Prostate gland (tissue), 2 donors: Measurements from ENCODE around the gene GBP5. TPM values are rescaled to one million over a fixed set of nuclear protein-coding genes. Genes with fewer than 3 reads are reported as not detected.
"Not testable (repeated sequence)": the region's sequence is repeated elsewhere in the genome, so short reads cannot be mapped to it uniquely, and the experiment has no call there.

Experiments
- DNase-seq: peaks from one replicate; pipeline ENCODE4 v3.0.0-alpha.2; 2019; ENCODE audit warnings: low spot score
- H3K27ac ChIP-seq, 2 donors: fragments of 200-600 bp; sonication (generic); 2 replicates each; pipeline ENCODE4 v1.5.1; 2017 to 2019
- H3K27me3 ChIP-seq: fragments of 200-600 bp; sonication (generic); replicated peaks from 2 replicates; pipeline ENCODE4 v1.5.1; 2019; ENCODE audit not compliant: insufficient read depth
- H3K36me3 ChIP-seq, 2 donors: fragments of 200-600 bp; sonication (generic); 1 replicate in 1 of 2; 2 replicates in 1 of 2; pipeline versions ENCODE4 v1.5.1 to v1.8.1; 2017 to 2019
- H3K4me1 ChIP-seq: fragments of 200-600 bp; sonication (generic); replicated peaks from 2 replicates; pipeline ENCODE4 v1.5.1; 2019
- H3K4me3 ChIP-seq, 2 donors: fragments of 200-600 bp; sonication (generic); 2 replicates each; pipeline ENCODE4 v1.5.1; 2017 to 2019
- H3K9me3 ChIP-seq: fragments of 200-600 bp; sonication (generic); 2 replicates; pipeline ENCODE4 v1.5.1; 2017
- CTCF ChIP-seq, 4 experiments: fragments of 200-600 bp in 2 of 4; fragments of 450-650 bp in 2 of 4; sonication (generic) in 2 of 4; IDR thresholded peaks; 1 replicate in 3 of 4; 2 replicates in 1 of 4; pipeline ENCODE4 v1.5.1; 2016 to 2019; ENCODE audit warnings: antibody characterized with exemption in 4 of 4, mild to moderate bottlenecking in 2 of 4, moderate library complexity in 2 of 4
- POLR2A ChIP-seq: fragments of 450-650 bp; IDR thresholded peaks from one replicate; pipeline ENCODE4 v1.6.1; 2016; ENCODE audit warnings: antibody characterized with exemption, mild to moderate bottlenecking
- POLR2AphosphoS5 ChIP-seq: sonication (generic); formaldehyde crosslinking; IDR thresholded peaks from one replicate; pipeline ENCODE4 v1.6.1; 2017; ENCODE audit warnings: antibody characterized with exemption
- WGBS: methylation state at CpG from one replicate; pipeline ENCODE4 v1.1.5; 2018; 5-methylcytosine and 5-hydroxymethylcytosine counted together
- intact Hi-C: fragments of 100-400 bp; cut with DNase I; formaldehyde crosslinking; loops from one replicate; pipeline ENCODE4 v1.14.2; 2022
- total RNA-seq, 2 donors: library from RNA; depleted of rRNA; stranded (reverse); fragments of >200 nt; gene quantifications; one replicate each; pipeline ENCODE4 v1.1.0, GENCODE V29; 2016

Gene GBP5
- total RNA-seq, 2 donors from 2014 or later = 0.23 to 5.8 TPM

GRCh38 chr1:89260566-89261255 is 11.9 kb downstream of the GBP5 start:
- peaks cover 5% of the 10 kb centered on the region for H3K4me1 ChIP-seq
- H3K36me3 ChIP-seq = no peaks in the 10 kb centered on the region
- no peak overlapping the region for H3K4me3 ChIP-seq
- H3K9me3 ChIP-seq = no peaks in the 10 kb centered on the region
- intact Hi-C loops = no loop called here
- DNase-seq = no peak
- no peaks in the 10 kb centered on the region for H3K27me3 ChIP-seq
- H3K27ac ChIP-seq = no peak overlapping the region
- TF ChIP-seq CTCF (IDR thresholded peaks at IDR 0.05) = no peak
- TF ChIP-seq POLR2AphosphoS5 = no peak
- 48% methylated on average over 5 of the region's 5 CpGs for WGBS

GRCh38 chr1:89260042-89260441 is 12.6 kb downstream of the GBP5 start:
- H3K36me3 ChIP-seq = no peaks in the 10 kb centered on the region
- DNase-seq = no peak
- no peaks in the 10 kb centered on the region for H3K27me3 ChIP-seq
- WGBS = 86% methylated on average over 4 of the region's 4 CpGs
- TF ChIP-seq POLR2AphosphoS5 (no peak), CTCF (IDR thresholded peaks at IDR 0.05) (no peak), POLR2A (no peak)
- peaks cover 5% of the 10 kb centered on the region for H3K4me1 ChIP-seq
- no peaks in the 10 kb centered on the region for H3K9me3 ChIP-seq
- intact Hi-C loops = no loop called here
- H3K27ac ChIP-seq = no peak overlapping the region
- no peak overlapping the region for H3K4me3 ChIP-seq

GRCh38 chr1:89259283-89259971 is 13.2 kb downstream of the GBP5 start:
- 83% methylated on average over 11 of the region's 11 CpGs for WGBS
- no peak overlapping the region for H3K4me3 ChIP-seq
- H3K9me3 ChIP-seq = no peaks in the 10 kb centered on the region
- no peaks in the 10 kb centered on the region for H3K27me3 ChIP-seq
- H3K36me3 ChIP-seq = no peaks in the 10 kb centered on the region
- peaks cover 5% of the 10 kb centered on the region for H3K4me1 ChIP-seq
- intact Hi-C loops = no loop called here
- H3K27ac ChIP-seq = no peak overlapping the region
- no peak for DNase-seq
- TF ChIP-seq POLR2A (no peak), POLR2AphosphoS5 (no peak), CTCF (IDR thresholded peaks at IDR 0.05) (no peak)

GRCh38 chr1:89257041-89257440 is 15.6 kb downstream of the GBP5 start:
- peaks cover 5% of the 10 kb centered on the region for H3K4me1 ChIP-seq
- intact Hi-C loops = no loop called here
- H3K9me3 ChIP-seq = no peaks in the 10 kb centered on the region
- no peak for DNase-seq
- no peaks in the 10 kb centered on the region for H3K27me3 ChIP-seq
- 72% methylated on average over 2 of the region's 2 CpGs for WGBS
- no peak overlapping the region for H3K27ac ChIP-seq
- H3K4me3 ChIP-seq = no peak overlapping the region
- no peaks in the 10 kb centered on the region for H3K36me3 ChIP-seq
- TF ChIP-seq POLR2A = no peak
- no peak for TF ChIP-seq CTCF (IDR thresholded peaks at IDR 0.05)
- TF ChIP-seq POLR2AphosphoS5 = no peak

GRCh38 chr1:89255581-89255980 is 17.1 kb downstream of the GBP5 start:
- H3K9me3 ChIP-seq, DNase-seq, H3K4me1 ChIP-seq, H3K36me3 ChIP-seq, H3K27ac ChIP-seq, H3K27me3 ChIP-seq, intact Hi-C loops, H3K4me3 ChIP-seq: not testable (repeated sequence)
- WGBS = 96% methylated on average over 8 of the region's 8 CpGs
